Measurements from ENCODE around the gene SLC5A3. TPM values are rescaled to one million over a fixed set of nuclear protein-coding genes. Genes with fewer than 3 reads are reported as not detected.

Gene SLC5A3
- total and polyA plus RNA-seq, 12 donors, result 0.58 to 7.4 (median 2.7) TPM

- Histone ChIP-seq H3K4me3 (no peak overlapping the region), H3K27ac (no peak overlapping the region), H3K27me3 (no peaks in the 10 kb centered on the region), H3K4me1 (peaks cover 0 to 85% (median 53%) of the 10 kb centered on the region in 9 donors), H3K36me3 (peaks cover 0 to 4% (median 0%) of the 10 kb centered on the region in 9 donors), H3K9me3 (no peaks in the 10 kb centered on the region)
- 63 to 67% methylated on average over 1 of the region's 1 CpG for WGBS, 2 donors
- no peak for DNase-seq
- intact Hi-C loops (cut with DNase I), result loop anchor here in 9 of 10 donors (5.0 to 10.0 kb wide), 7 partner anchors 49 to 537 kb away; partner anchors contain the start of gene RCAN1 (in 1 of the 9)
- TF ChIP-seq CTCF (IDR thresholded peaks at IDR 0.05), result no peak
- ATAC-seq, result no peak
Observed at GRCh38 chr21:34077888-34078287, 4.5 kb downstream of the SLC5A3 start.

- 35 to 53% methylated on average over 2 of the region's 2 CpGs for WGBS, 2 donors
- peaks cover 0 to 91% (median 52%) of the 10 kb centered on the region in 9 donors for H3K4me1 ChIP-seq
- no peak for TF ChIP-seq CTCF (IDR thresholded peaks at IDR 0.05)
- intact Hi-C loops (cut with DNase I), result loop anchor here in 9 of 10 donors (5.0 to 10.0 kb wide), 7 partner anchors 48 to 536 kb away; partner anchors contain the start of gene RCAN1 (in 1 of the 9)
- peak overlapping the region in 4 of 10 donors; percentile 15 to 50 (median 29) for H3K27ac ChIP-seq
- H3K4me3 ChIP-seq, result no peak overlapping the region
- no peak for DNase-seq
- H3K36me3 ChIP-seq, result peaks cover 0 to 7% (median 0%) of the 10 kb centered on the region in 9 donors
- no peaks in the 10 kb centered on the region for H3K9me3 ChIP-seq
- peak in 2 of 8 donors; percentile 48 to 62 for ATAC-seq
- no peaks in the 10 kb centered on the region for H3K27me3 ChIP-seq
Observed at GRCh38 chr21:34078915-34079314, 5.5 kb downstream of the SLC5A3 start.

GRCh38 chr21:34080710-34081109 is 7.3 kb downstream of the SLC5A3 start:
- DNase-seq, result no peak
- Histone ChIP-seq H3K27me3 (no peaks in the 10 kb centered on the region), H3K36me3 (peaks cover 0 to 7% (median 0%) of the 10 kb centered on the region in 9 donors), H3K4me1 (peaks cover 0 to 82% (median 37%) of the 10 kb centered on the region in 9 donors), H3K9me3 (no peaks in the 10 kb centered on the region), H3K4me3 (no peak overlapping the region), H3K27ac (no peak overlapping the region)
- intact Hi-C loops (cut with DNase I), result loop anchor here in 2 of 10 donors (5.0 to 10.0 kb wide), 2 partner anchors 52 to 76 kb away; no protein-coding TSS in a partner anchor
- 91 to 99% methylated on average over 5 of the region's 5 CpGs for WGBS, 2 donors
- no peak for TF ChIP-seq CTCF (IDR thresholded peaks at IDR 0.05)
- no peak for ATAC-seq

GRCh38 chr21:34082769-34083168 is 9.4 kb downstream of the SLC5A3 start:
- Histone ChIP-seq H3K36me3 (peaks cover 0 to 7% (median 0%) of the 10 kb centered on the region in 9 donors), H3K4me3 (no peak overlapping the region), H3K9me3 (no peaks in the 10 kb centered on the region), H3K27me3 (no peaks in the 10 kb centered on the region), H3K27ac (no peak overlapping the region), H3K4me1 (peaks cover 0 to 80% (median 30%) of the 10 kb centered on the region in 9 donors)
- TF ChIP-seq CTCF (IDR thresholded peaks at IDR 0.05), result no peak
- intact Hi-C loops (cut with DNase I), result loop anchor here in 2 of 10 donors (5.0 to 10.0 kb wide), 2 partner anchors 50 to 78 kb away; no protein-coding TSS in a partner anchor
- no peak for ATAC-seq
- WGBS, 2 donors, result 79 to 80% methylated on average over 4 of the region's 4 CpGs
- DNase-seq, result no peak

All from heart right ventricle (tissue), 16 donors.